Measurements from ENCODE around the gene AREL1. TPM values are rescaled to one million over a fixed set of nuclear protein-coding genes. Genes with fewer than 3 reads are reported as not detected.

Gene AREL1
- total and polyA plus RNA-seq, 2 of the 8 experiments (the other 6 are each of a cell fraction or from before 2014, with no cell fraction given): 31.4 to 49.1 TPM

- TF ChIP-seq CTCF (IDR thresholded peaks at IDR 0.05; ENCODE audit: control extremely low read depth in 1 of 3, insufficient read depth in 1 of 3, low read depth in 1 of 3, low read length in 3 of 3) (no peak), HDAC6 (IDR thresholded peaks at IDR 0.05; ENCODE audit: low read depth, low read length) (no peak)
These were observed 22.2 kb upstream of the AREL1 start (continued) for GRCh38 chr14:74735125-74735524.
